H1 (cell line): ENCODE data around the gene RAD51B. TPM values are rescaled to one million over a fixed set of nuclear protein-coding genes. Genes with fewer than 3 reads are reported as not detected.

Source experiments
- CTCF ChIA-PET: fragments of 300-600 bp; sonication (Branson Sonifier 250); formaldehyde crosslinking; loops from one replicate; lab custom pipeline; 2021; ENCODE audit not compliant: partially characterized antibody; lab: Charles Lee
- POLR2A ChIA-PET: fragments of 300-600 bp; sonication (Branson Sonifier 250); formaldehyde crosslinking; loops from one replicate; lab custom pipeline; 2021; ENCODE audit warnings: inconsistent platforms; ENCODE audit not compliant: partially characterized antibody; lab: Charles Lee
- DNase-seq, 2 experiments: peaks; one replicate each; pipeline versions ENCODE4 v3.0.0 to v3.0.0-alpha.2; 2010 to 2022; ENCODE audit warnings: low spot score in 2 of 2, low read depth in 1 of 2, mixed read lengths in 1 of 2
- FAIRE-seq: peaks from 2 replicates; lab custom pipeline; 2011; peaks lifted over from hg19 to GRCh38; lab: Jason Lieb, UNC
- H2AFZ ChIP-seq: 2 replicates; pipeline ENCODE4 v1.8.1; 2012; ENCODE audit warnings: low read length, inconsistent platforms
- H2AK5ac ChIP-seq: 2 replicates; pipeline ENCODE4 v1.6.1; 2013; ENCODE audit warnings: low read depth, low read length
- H2BK120ac ChIP-seq: replicated peaks from 2 replicates; pipeline ENCODE3; 2013; ENCODE audit warnings: low read depth, low read length, inconsistent platforms
- H2BK12ac ChIP-seq: 2 replicates; pipeline ENCODE4 v1.6.1; 2013; ENCODE audit warnings: low read depth, low read length
- H2BK15ac ChIP-seq: 2 replicates; pipeline ENCODE4 v1.6.1; 2013; ENCODE audit warnings: low read length
- H2BK20ac ChIP-seq: 2 replicates; pipeline ENCODE4 v1.6.1; 2013; ENCODE audit warnings: low read length
- H2BK5ac ChIP-seq: 2 replicates; pipeline ENCODE4 v1.6.1; 2013; ENCODE audit warnings: low read depth, low read length
- H3K14ac ChIP-seq: 2 replicates; pipeline ENCODE4 v1.6.1; 2013; ENCODE audit warnings: inconsistent platforms; ENCODE audit not compliant: insufficient read length
- H3K18ac ChIP-seq: 2 replicates; pipeline ENCODE4 v1.6.1; 2013; ENCODE audit warnings: low read length; ENCODE audit errors: extremely low read depth
- H3K23ac ChIP-seq: 2 replicates; pipeline ENCODE4 v1.6.1; 2013; ENCODE audit warnings: inconsistent platforms; ENCODE audit not compliant: insufficient read length
- H3K23me2 ChIP-seq: 2 replicates; pipeline ENCODE4 v1.6.1; 2013; ENCODE audit warnings: low read depth, low read length
- H3K27ac ChIP-seq: 2 replicates; pipeline ENCODE4 v1.6.1; 2011; ENCODE audit warnings: low read depth, low read length, inconsistent platforms
- H3K27me3 ChIP-seq, 4 experiments: replicated peaks in 1 of 4; 1 replicate in 1 of 4; 2 replicates in 3 of 4; pipeline versions ENCODE4 v1.6.1 to v1.8.1; 2011 to 2013; ENCODE audit warnings: low read length in 3 of 4, mild to moderate bottlenecking in 3 of 4, inconsistent platforms in 2 of 4, mixed read lengths in 2 of 4, moderate library complexity in 1 of 4; ENCODE audit not compliant: control insufficient read depth in 3 of 4, insufficient read depth in 3 of 4; ENCODE audit errors: extremely low read depth in 1 of 4
- H3K36me3 ChIP-seq, 4 experiments: 2 replicates each; pipeline versions ENCODE4 v1.6.1 to v1.8.1; 2011 to 2013; ENCODE audit warnings: mild to moderate bottlenecking in 4 of 4, low read length in 3 of 4, moderate library complexity in 2 of 4, control low read depth in 1 of 4, inconsistent platforms in 1 of 4; ENCODE audit not compliant: insufficient read depth in 4 of 4, control insufficient read depth in 2 of 4
- H3K4ac ChIP-seq: replicated peaks from 2 replicates; pipeline ENCODE3; 2013; ENCODE audit warnings: low read length, low read depth, mixed read lengths, inconsistent platforms; ENCODE audit not compliant: insufficient read length
- H3K4me1 ChIP-seq, 4 experiments: replicated peaks in 1 of 4; 1 replicate in 1 of 4; 2 replicates in 3 of 4; pipeline versions ENCODE4 v1.6.1 to v1.8.1; 2011 to 2013; ENCODE audit warnings: low read length in 3 of 4, inconsistent platforms in 2 of 4, mixed read lengths in 1 of 4; ENCODE audit not compliant: insufficient read depth in 4 of 4, control insufficient read depth in 3 of 4
- H3K4me2 ChIP-seq, 2 experiments: 2 replicates each; pipeline versions ENCODE4 v1.6.1 to v1.8.1; 2011 to 2013; ENCODE audit warnings: low read depth in 2 of 2, low read length in 2 of 2, control low read depth in 1 of 2, inconsistent platforms in 1 of 2, mild to moderate bottlenecking in 1 of 2; ENCODE audit not compliant: insufficient read depth in 1 of 2
- H3K4me3 ChIP-seq, 4 experiments: fragments of 200-600, 300-600 bp in 1 of 4; sonication (generic), shearing (Covaris generic), sonication (Bioruptor Twin) in 1 of 4; 2 replicates each; pipeline versions ENCODE4 v1.5.1 to v1.8.1; 2011 to 2016; ENCODE audit warnings: low read length in 4 of 4, low read depth in 3 of 4, control low read depth in 2 of 4, inconsistent platforms in 2 of 4, mild to moderate bottlenecking in 2 of 4, mixed read lengths in 1 of 4, moderate library complexity in 1 of 4; ENCODE audit not compliant: insufficient read depth in 2 of 4; ENCODE audit errors: extremely low read depth in 1 of 4
- H3K56ac ChIP-seq: replicated peaks from 2 replicates; pipeline ENCODE3; 2013; ENCODE audit warnings: low read depth, mild to moderate bottlenecking, mixed read lengths, low read length, inconsistent platforms; ENCODE audit not compliant: insufficient read length
- H3K79me1 ChIP-seq: 2 replicates; pipeline ENCODE4 v1.6.1; 2013; ENCODE audit warnings: low read depth, low read length, control low read depth
- H3K79me2 ChIP-seq, 2 experiments: 2 replicates each; pipeline versions ENCODE4 v1.6.1 to v1.8.1; 2012 to 2013; ENCODE audit warnings: low read length in 2 of 2, mild to moderate bottlenecking in 2 of 2, inconsistent platforms in 1 of 2; ENCODE audit not compliant: insufficient read depth in 2 of 2, control insufficient read depth in 1 of 2
- H3K9ac ChIP-seq, 4 experiments: replicated peaks in 1 of 4; 1 replicate in 1 of 4; 2 replicates in 3 of 4; pipeline versions ENCODE4 v1.6.1 to v1.8.1; 2011 to 2013; ENCODE audit warnings: low read depth in 3 of 4, low read length in 3 of 4, control low read depth in 2 of 4, mild to moderate bottlenecking in 2 of 4, moderate library complexity in 2 of 4, inconsistent platforms in 1 of 4; ENCODE audit errors: extremely low read depth in 1 of 4
- H3K9me3 ChIP-seq, 2 experiments: 2 replicates each; pipeline versions ENCODE4 v1.6.1 to v1.8.1; 2012 to 2013; ENCODE audit warnings: mild to moderate bottlenecking in 2 of 2, moderate library complexity in 2 of 2, control low read depth in 1 of 2, inconsistent platforms in 1 of 2, low read depth in 1 of 2, low read length in 1 of 2, mixed read lengths in 1 of 2; ENCODE audit not compliant: insufficient read depth in 2 of 2
- H4K20me1 ChIP-seq, 2 experiments: replicated peaks in 1 of 2; 2 replicates each; pipeline versions ENCODE3 to v1.8.1; 2011 to 2013; ENCODE audit warnings: inconsistent platforms in 2 of 2, low read length in 2 of 2, mild to moderate bottlenecking in 1 of 2; ENCODE audit not compliant: insufficient read depth in 2 of 2, control insufficient read depth in 1 of 2
- H4K5ac ChIP-seq: 2 replicates; pipeline ENCODE4 v1.6.1; 2013; ENCODE audit warnings: low read length, low read depth, mixed read lengths, inconsistent platforms; ENCODE audit not compliant: insufficient read length
- H4K8ac ChIP-seq: 2 replicates; pipeline ENCODE4 v1.8.0; 2013; ENCODE audit warnings: mild to moderate bottlenecking, moderate library complexity, low read length, inconsistent platforms; ENCODE audit not compliant: insufficient read depth; ENCODE audit errors: extremely low read depth
- H4K91ac ChIP-seq: replicated peaks from 2 replicates; pipeline ENCODE3; 2013; ENCODE audit warnings: low read length, mixed read lengths, inconsistent platforms; ENCODE audit not compliant: insufficient read length
- ASH2L ChIP-seq: fragments of 200-600, 300-600 bp; sonication (generic); IDR thresholded peaks from one replicate; pipeline ENCODE4 v1.7.1; 2017; ENCODE audit warnings: low read length
- BCL11A ChIP-seq, 2 experiments: IDR thresholded peaks; one replicate each; pipeline ENCODE4 v1.6.1; 2011; ENCODE audit warnings: low read depth in 2 of 2, low read length in 2 of 2, mild to moderate bottlenecking in 2 of 2
- CBX5 ChIP-seq: fragments of 300-800, 300-1000 bp; sonication (generic); IDR thresholded peaks from 2 replicates; pipeline ENCODE4 v1.7.1; 2016; ENCODE audit warnings: antibody characterized with exemption, low read length, low read depth
- CEBPB ChIP-seq: IDR thresholded peaks from 2 replicates; pipeline ENCODE4 v1.6.1; 2012; ENCODE audit warnings: low read depth, low read length
- EGR1 ChIP-seq: IDR thresholded peaks from 2 replicates; pipeline ENCODE4 v1.6.1; 2011; ENCODE audit warnings: low read depth, low read length, borderline replicate concordance
- KDM4A ChIP-seq: IDR thresholded peaks from one replicate; pipeline ENCODE4 v1.7.1; 2012; ENCODE audit warnings: low read depth, mild to moderate bottlenecking, moderate library complexity, low read length, inconsistent platforms; ENCODE audit not compliant: severe bottlenecking
- MAFK ChIP-seq: IDR thresholded peaks from 2 replicates; pipeline ENCODE4 v1.6.1; 2012; ENCODE audit warnings: low read depth, mild to moderate bottlenecking, improper control_type of control experiment, low read length
- MAX ChIP-seq: IDR thresholded peaks from 2 replicates; pipeline ENCODE4 v1.6.1; 2012; ENCODE audit warnings: inconsistent platforms
- PHF8 ChIP-seq: fragments of 200-600 bp; sonication (generic); conservative IDR thresholded peaks from 2 replicates; pipeline ENCODE4 v1.7.1; 2012; ENCODE audit warnings: low read depth, mild to moderate bottlenecking, inconsistent platforms, low read length, moderate library complexity
- POLR2A ChIP-seq, 2 experiments: IDR thresholded peaks; 1 replicate in 1 of 2; 2 replicates in 1 of 2; pipeline ENCODE4 v1.6.1; 2011; ENCODE audit warnings: low read depth in 2 of 2, low read length in 2 of 2, mild to moderate bottlenecking in 2 of 2; ENCODE audit errors: control extremely low read depth in 1 of 2
- RFX5 ChIP-seq: IDR thresholded peaks from 2 replicates; pipeline ENCODE4 v1.6.1; 2011; ENCODE audit warnings: low read depth, low read length, improper control_type of control experiment, borderline replicate concordance
- SUZ12 ChIP-seq: fragments of 200-600 bp; sonication (generic); IDR thresholded peaks from 2 replicates; pipeline ENCODE4 v1.6.1; 2012; ENCODE audit warnings: mild to moderate bottlenecking, inconsistent platforms, low read length, moderate library complexity, mixed read lengths
- ZNF274 ChIP-seq: IDR thresholded peaks from 2 replicates; pipeline ENCODE4 v1.7.0; 2012; ENCODE audit warnings: low read length, borderline replicate concordance; ENCODE audit errors: extremely low read depth
- WGBS, 2 experiments: shearing (Covaris generic) in 1 of 2; methylation state at CpG; one replicate each; pipeline versions ENCODE4 v1.1.6 to v1.1.7; 2013 to 2015; ENCODE audit warnings: low lambda C conversion rate in 2 of 2, mixed read lengths in 2 of 2, inconsistent platforms in 1 of 2, low coverage in 1 of 2, missing lambda C conversion rate in 1 of 2; ENCODE audit not compliant: insufficient replicate concordance in 2 of 2, insufficient coverage in 1 of 2, insufficient read length in 1 of 2; ENCODE audit errors: extremely low coverage in 1 of 2, missing lambda C conversion rate in 1 of 2; 5-methylcytosine and 5-hydroxymethylcytosine counted together
- polyA plus RNA-seq, 7 experiments: library from polyadenylated mRNA; depleted of rRNA in 3 of 7; stranded (reverse) in 5 of 7; unstranded in 2 of 7; fragments of >200 nt in 5 of 7; fragments of 200-250 nt in 2 of 7; gene quantifications; 1 replicate in 5 of 7; 2 replicates in 1 of 7; 4 replicates in 1 of 7; pipeline versions ENCODE4 v1.2.1 to v1.2.3, GENCODE V29; 2011 to 2013; ENCODE audit warnings: missing spikeins in 2 of 7, mixed read lengths in 2 of 7
- total RNA-seq: library from RNA; stranded (reverse); fragmentation: NEBNext Ultra II Directional; extraction: Animal tissue kit (Norgen Biotek cat#: 25700); gene quantifications from 2 replicates; pipeline ENCODE4 v1.2.1, GENCODE V29; 2021

Gene RAD51B
- total and polyA plus RNA-seq, 2 of the 8 experiments (the other 6 are each of a cell fraction or from before 2014, with no cell fraction given), result 3.9 to 14.9 TPM

- Histone ChIP-seq H2BK5ac (no peak overlapping the region; the same call in 1 of the 2 replicates), H3K4me1 (peaks cover 0 to 7% (median 4%) of the 10 kb centered on the region in 4 experiments; a peak in 2 of 7 replicates), H3K79me2 (no peaks in the 10 kb centered on the region), H2BK120ac (no peak overlapping the region), H3K23ac (no peak overlapping the region), H3K36me3 (no peaks in the 10 kb centered on the region), H3K14ac (no peak overlapping the region), H2BK15ac (no peak overlapping the region), H3K79me1 (no peaks in the 10 kb centered on the region), H2BK12ac (peak overlapping the region; percentile 40; the same call in 1 of the 2 replicates), H2AFZ (peak overlapping the region; percentile 3; the same call in 1 of the 2 replicates), H3K23me2 (no peaks in the 10 kb centered on the region), H3K4me2 (no peak overlapping the region), H3K9me3 (no peaks in the 10 kb centered on the region; a peak in 1 of 4 replicates), H2BK20ac (peak overlapping the region; percentile 82; the same call in 1 of the 2 replicates), H3K4me3 (no peak overlapping the region), H4K20me1 (no peaks in the 10 kb centered on the region), H4K91ac (peak overlapping the region; percentile 2), H3K27ac (no peak overlapping the region), H4K5ac (no peak overlapping the region), H3K18ac (peak overlapping the region; percentile 14; the same call in 1 of the 2 replicates), H3K56ac (no peak overlapping the region), H2AK5ac (no peak overlapping the region), H3K4ac (peak overlapping the region; percentile 27), H3K9ac (no peak overlapping the region), H4K8ac (0 out of 2 replicates have a peak overlapping the region, but pooled peaks have one; percentile 9), H3K27me3 (0 out of 7 replicates have a peak, but pooled peaks cover 0 to 2% (median 0%) of the 10 kb centered on the region in 4 experiments)
- POLR2A ChIA-PET, result interaction anchor here (0.9 to 1.1 kb wide), 2 partner anchors 104 to 106 kb away, joined by 3 read pairs; no protein-coding TSS in a partner anchor
- CTCF ChIA-PET, result interaction anchor here (0.6 to 3.0 kb wide), 9 partner anchors 8 to 134 kb away, joined by 3 to 11 read pairs (median 3); no protein-coding TSS in a partner anchor
- no peak for FAIRE-seq
- whole genome bisulfite sequencing, 2 experiments, result 86% methylated on average over 7 of the region's 7 CpGs; no CpG with 5 or more reads in 1 of the 2 experiments
- DNase-seq, result no peak
- no peak for TF ChIP-seq RFX5
- TF ChIP-seq PHF8, result no peak
- TF ChIP-seq POLR2A (IDR thresholded peaks at IDR 0.05; ENCODE audit: control extremely low read depth in 1 of 2, low read depth in 2 of 2, low read length in 2 of 2), result no peak
- no peak for TF ChIP-seq CBX5
- no peak for TF ChIP-seq KDM4A
- TF ChIP-seq BCL11A (IDR thresholded peaks at IDR 0.05; ENCODE audit: low read depth in 2 of 2, low read length in 2 of 2), result no peak
- no peak for TF ChIP-seq EGR1
- TF ChIP-seq ZNF274, result no peak
- TF ChIP-seq MAX, result no peak
- no peak for TF ChIP-seq CEBPB
- no peak for TF ChIP-seq SUZ12
- no peak for TF ChIP-seq ASH2L
- no peak for TF ChIP-seq MAFK
Observed at GRCh38 chr14:68683326-68683725, 863.7 kb downstream of the RAD51B start.
